NCI-H1417 (cell line): ENCODE measurements around the gene TCEAL5.
"Not testable (repeated sequence)": the region's sequence is repeated elsewhere in the genome, so short reads cannot be mapped to it uniquely, and the experiment has no call there.

Source experiments
- DNase-seq, 3 experiments: peaks; one replicate each; lab custom pipeline; 2025; lab: John Stamatoyannopoulos, UW

Gene TCEAL5

DNA sequence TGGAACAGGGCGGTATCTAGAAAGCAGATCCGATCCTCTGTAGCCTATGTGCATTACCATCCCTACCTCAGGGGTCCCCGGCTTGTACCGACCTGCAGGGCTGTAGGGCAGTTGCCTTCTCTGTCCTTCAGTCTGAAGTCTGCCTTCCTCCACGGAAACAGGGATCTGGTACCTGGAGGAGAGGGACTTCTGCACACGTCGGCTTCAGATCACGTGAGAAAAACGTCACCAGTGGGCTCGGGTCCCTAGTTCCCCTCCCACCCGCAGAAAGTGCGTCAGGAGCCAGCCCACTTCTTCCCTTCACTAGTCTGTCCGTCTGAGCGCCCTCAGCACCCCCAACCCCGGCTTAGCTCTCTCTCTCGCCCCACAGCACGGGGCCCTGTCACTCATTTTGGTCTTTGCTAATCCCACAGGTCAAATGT, at the start of gene TCEAL5:
TCEAL5 (minus strand) TSS at position 170 of the 422 bp plus-strand sequence. CDS start 2,187 bp downstream, outside the sequence.
- DNase-seq: peak in 2 of 3 experiments; percentile 28 to 51

DNA sequence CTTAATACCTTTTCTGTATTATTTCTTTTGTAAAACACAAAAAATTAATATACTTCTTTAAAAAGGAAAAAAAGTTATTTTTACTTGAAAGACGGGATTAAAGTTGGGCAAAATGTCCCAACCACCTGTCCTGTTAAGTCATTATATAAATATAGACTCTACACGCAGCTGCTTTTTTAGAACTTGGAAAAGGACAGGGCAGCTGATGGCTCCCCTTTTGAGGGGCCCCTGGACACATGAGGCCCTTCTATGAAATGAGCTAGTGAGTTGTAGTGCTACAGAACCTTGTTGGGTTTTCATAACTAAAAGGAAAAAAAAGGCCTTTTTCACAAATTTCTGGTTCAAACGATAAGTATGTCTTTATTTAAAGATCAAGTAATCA, 34.8 kb upstream of the TCEAL5 start:
- no peak for DNase-seq

- DNase-seq: peak; percentile 60 to 87 (median 81)
Observed at GRCh38 chrX:103310555-103311398, 34.2 kb upstream of the TCEAL5 start, which contains the start of gene BEX2. Gene BEX2, minus strand, starts transcription at chrX:103310990. Its CDS starts 1,014 bp downstream, at chrX:103309976.

DNA sequence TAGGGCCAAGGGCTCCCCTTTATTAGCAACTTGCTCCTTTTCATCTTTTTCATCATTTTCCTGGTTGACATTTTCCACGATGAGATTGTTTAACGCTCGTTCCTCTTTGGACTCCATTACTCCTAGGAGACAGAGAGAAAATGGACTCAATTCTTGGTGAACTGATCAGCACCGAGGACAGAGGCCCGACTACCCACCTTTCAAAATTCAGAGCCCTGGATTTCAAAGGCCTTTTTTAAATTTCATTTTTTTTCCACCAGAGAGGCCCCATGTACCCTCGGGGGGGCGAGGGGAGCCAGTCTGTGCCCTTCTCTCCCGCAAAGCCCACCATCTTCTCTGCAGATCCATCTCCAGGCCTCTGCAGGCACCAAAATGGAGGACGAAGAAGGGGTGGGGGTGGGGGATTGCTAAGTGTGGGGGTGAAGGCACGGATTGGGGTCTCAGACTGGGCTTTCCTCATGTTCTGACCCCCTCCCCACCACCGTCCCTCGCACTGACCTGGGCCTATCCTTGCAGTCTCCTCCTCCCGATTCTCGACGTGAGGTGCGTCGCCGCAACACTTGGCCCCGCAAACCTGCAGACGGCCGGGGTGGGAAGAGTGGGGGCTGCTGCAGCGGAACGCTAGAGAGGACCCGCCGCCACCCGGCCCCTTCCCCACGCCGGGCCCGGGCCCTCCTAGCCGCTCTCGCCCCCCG, 33.5 kb upstream of the TCEAL5 start:
- peak in 1 of 3 experiments; percentile 33 for DNase-seq

DNA sequence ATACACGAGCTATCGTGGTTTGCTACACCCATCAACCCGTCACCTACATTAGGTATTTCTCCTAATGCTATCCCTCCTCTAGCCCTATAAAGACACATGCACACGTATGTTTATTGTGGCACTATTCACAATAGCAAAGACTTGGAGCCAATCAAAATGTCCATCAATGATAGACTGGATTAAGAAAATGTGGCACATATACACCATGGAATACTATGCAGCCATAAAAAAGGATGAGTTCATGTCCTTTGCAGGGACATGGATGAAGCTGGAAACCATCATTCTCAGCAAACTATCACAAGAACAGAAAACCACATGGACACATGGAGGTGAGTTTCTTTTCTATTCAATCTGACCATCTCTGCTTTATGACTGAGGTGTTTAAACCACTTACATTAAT, 29.1 kb upstream of the TCEAL5 start:
- not testable (repeated sequence) for DNase-seq

DNA sequence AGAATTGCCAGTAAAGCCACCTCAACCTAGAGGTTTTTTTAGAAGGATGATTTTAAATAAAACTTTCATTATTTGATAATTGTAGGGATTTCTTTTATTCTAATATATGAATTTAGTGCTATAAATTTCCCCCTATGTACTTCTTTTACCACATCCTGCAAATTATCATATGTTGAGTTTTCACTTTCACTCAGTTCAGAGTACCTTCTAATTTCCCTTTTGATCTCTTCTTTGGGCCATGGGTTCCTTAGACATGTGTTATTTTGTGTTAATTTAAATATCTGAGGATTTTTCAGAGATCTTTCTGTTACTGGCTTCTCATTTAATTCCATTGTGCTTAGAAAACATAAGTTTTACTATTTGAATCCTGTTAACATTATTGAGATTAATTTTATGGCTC, 28.2 kb upstream of the TCEAL5 start:
- DNase-seq: no peak

- no peak for DNase-seq
Observed at GRCh38 chrX:103293118-103293517, 16.6 kb upstream of the TCEAL5 start.

GRCh38 chrX:103279624-103280023, 3.1 kb upstream of the TCEAL5 start:
- no peak for DNase-seq

GRCh38 chrX:103275947-103276567, 493 bp downstream of the TCEAL5 start:
- no peak for DNase-seq

- no peak for DNase-seq
Observed at GRCh38 chrX:103274284-103274683, 2.3 kb downstream of the TCEAL5 start.

GRCh38 chrX:103258275-103258674, 18.3 kb downstream of the TCEAL5 start:
- DNase-seq: no peak

DNA sequence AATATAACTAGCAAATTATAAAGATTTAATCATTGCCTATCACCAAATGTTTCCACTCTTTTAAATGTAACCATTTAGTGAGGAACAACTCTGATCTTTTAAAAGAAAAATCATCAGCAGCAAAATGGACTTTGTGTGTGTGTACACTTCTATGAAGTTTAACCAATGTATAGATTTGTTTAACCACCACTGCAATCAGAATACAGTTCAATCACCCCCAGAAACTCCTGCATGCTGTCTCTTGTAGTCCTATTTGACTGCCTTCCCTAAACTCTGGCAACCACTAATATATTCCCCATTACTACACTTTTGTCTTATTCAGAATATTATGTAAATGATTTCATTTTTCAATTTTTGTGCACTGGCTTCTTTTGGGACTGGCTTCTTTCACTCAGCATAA, 19.9 kb downstream of the TCEAL5 start:
- no peak for DNase-seq

DNA sequence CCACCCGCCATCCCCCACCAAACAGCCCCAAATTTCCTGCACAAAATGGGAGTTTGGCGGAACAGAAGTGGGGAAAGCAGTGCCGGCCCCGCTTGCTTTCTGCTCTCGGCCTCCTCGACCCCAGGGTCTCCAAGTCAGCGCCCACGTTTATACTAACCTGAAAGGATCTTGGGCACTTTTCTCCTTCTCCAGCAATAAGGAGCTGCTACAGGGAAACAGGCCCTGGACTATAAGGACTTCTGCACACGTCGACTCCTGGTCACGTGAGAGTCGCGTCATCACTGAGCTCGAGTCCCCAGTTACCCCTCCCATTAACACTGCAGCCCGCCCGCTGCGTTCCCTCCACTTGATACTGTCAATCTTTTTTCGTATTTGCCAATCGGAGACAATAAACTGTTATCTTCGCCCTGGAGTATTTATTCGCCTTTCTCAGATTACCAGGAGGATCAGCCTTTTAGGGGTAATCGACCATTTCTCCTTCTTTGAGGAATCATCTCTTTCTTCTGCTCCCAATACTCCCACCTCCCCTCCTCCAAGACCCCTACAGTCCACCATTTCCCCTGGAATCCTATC, 21.5 kb downstream of the TCEAL5 start, which contains the start of gene TCEAL8:
TCEAL8 (minus strand) TSS at position 235 of the 573 bp plus-strand sequence. CDS start 1,176 bp downstream, outside the sequence.
- peak; percentile 62 to 90 (median 81) for DNase-seq

- DNase-seq: peak in 2 of 3 experiments; percentile 81 to 91
Observed at GRCh38 chrX:103254171-103254824, 22.3 kb downstream of the TCEAL5 start.

- peak in 1 of 3 experiments; percentile 52 for DNase-seq
Observed at GRCh38 chrX:103253608-103254007, 22.9 kb downstream of the TCEAL5 start.

DNA sequence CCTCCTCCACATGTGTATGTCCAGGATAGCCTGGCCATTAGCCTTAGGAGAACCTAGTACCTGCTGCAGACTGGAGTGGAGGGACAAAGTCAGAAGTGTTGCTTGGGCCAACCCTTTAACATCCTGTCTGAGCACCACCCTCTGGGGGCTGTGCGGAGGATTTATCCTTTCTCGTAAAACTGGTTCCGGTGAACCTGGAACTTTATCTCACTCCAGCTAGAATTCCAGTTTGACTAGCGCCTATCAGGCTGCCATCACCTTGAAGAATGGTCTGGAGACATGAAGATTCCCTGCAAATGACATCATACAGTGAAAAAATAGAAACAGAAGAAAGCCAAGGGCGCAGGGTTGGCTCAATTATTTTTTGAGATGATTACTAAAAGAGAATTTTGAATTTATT, 25.6 kb downstream of the TCEAL5 start:
- no peak for DNase-seq

DNA sequence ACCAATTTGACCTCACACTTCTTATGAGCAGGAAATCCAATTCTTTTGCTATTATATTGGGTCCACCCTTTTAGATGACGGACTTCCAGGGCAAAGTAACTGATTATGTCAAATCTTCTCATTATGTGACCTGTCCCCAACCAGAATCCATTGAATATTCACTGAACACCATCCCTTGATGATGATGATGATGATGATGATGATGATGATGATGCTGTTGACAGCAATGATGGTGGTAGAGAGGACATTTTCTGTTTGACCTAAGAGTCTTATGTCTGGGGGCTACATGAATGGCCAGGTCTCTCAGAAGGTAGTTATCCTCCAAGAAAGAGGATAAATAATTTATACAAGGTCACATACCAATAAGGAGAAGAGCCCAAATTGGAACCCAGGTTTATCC, 26.7 kb downstream of the TCEAL5 start:
- DNase-seq: no peak

DNA sequence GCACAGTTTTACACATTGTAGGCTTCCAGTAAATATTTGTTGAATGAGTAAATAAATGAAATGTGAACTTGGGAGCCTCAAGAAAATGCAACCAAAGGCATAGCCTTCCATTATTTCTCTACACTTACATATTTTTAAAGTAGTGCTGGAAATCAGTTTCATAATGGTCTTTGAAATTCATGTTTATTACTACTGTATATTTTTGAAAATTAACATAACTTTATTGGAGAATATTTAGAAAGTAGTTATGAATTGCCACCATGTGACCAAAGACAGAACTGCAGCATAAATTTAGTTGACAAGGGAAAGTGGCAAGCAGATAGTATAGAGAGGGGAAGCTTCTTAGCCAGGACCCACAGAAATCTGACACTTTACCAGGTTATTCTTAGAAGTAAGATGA, 28.0 kb downstream of the TCEAL5 start:
- peak in 2 of 3 experiments; percentile 1 to 41 for DNase-seq

- no peak for DNase-seq
Observed at GRCh38 chrX:103240155-103240554, 36.4 kb downstream of the TCEAL5 start.

- no peak for DNase-seq
Observed at GRCh38 chrX:103236296-103236695, 40.3 kb downstream of the TCEAL5 start.

DNA sequence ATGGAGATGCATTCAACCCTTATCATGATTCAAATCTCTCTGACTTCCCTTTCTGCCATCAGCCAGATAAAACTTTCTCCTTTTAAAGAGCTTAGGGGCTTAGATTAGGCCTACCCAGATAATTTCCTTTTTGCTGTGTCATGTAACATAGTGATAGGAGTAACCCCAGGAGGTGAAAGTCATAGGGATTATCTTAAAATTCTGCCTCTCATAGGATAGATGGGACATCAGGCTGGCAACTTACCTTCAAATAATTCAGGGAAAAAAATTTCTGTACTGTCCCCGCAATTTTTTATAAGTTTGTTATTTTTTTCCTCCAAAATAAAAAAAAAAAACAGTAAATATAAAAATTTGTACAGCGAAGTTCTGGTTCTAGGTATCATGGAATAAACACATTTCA, 40.9 kb downstream of the TCEAL5 start:
- DNase-seq: not testable (repeated sequence)
